HG03103 (cell line): ENCODE data around the gene UNC93A.
"Not testable (repeated sequence)": the region's sequence is repeated elsewhere in the genome, so short reads cannot be mapped to it uniquely, and the experiment has no call there.

Experiments
- ATAC-seq: cut with Tn5 transposase; IDR thresholded peaks from one replicate; pipeline ENCODE4 v1.9.1; 2021; ENCODE audit warnings: low read depth; ENCODE audit not compliant: unreplicated experiment

Gene UNC93A

DNA sequence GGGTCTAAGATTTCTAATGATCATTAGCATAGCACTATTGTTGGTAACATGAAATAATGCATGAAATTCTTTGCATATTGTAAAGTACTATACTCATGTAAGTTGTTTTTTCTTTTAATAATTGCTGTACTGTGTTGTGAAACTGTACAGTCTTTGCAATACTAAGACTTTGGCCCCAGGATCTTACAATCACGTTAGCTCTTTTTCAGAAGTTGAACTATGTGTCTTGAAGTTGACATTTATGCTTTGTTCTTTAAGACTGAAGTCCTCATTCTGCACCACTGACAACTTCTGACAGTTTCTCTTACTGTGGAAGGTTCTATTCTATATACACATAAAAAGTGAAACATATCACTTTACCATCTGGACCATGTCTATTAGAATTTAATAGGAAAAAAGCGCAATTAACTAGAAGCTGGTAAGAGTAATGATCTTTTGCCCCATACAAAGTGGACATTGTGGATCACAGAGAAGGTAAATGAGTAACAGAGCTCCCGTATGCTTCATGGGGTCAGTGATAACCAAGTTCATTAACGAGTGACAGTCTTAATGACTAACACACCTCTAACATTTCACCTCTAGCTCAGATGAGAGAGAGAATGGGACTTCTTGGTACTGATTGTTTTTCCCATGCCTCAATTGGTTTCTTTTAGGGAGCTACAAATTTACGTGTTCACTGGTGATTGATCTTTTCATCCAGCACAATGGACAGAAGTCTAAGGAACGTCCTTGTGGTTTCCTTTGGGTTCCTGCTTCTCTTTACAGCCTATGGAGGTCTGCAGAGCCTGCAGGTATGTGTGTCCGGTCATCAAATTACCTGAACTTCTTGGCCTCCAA is at the start of gene UNC93A:
TSS of gene UNC93A (plus strand) at position 530 of the 837 bp plus-strand sequence. CDS start at position 705, 175 bp downstream.
- ATAC-seq = no peak

DNA sequence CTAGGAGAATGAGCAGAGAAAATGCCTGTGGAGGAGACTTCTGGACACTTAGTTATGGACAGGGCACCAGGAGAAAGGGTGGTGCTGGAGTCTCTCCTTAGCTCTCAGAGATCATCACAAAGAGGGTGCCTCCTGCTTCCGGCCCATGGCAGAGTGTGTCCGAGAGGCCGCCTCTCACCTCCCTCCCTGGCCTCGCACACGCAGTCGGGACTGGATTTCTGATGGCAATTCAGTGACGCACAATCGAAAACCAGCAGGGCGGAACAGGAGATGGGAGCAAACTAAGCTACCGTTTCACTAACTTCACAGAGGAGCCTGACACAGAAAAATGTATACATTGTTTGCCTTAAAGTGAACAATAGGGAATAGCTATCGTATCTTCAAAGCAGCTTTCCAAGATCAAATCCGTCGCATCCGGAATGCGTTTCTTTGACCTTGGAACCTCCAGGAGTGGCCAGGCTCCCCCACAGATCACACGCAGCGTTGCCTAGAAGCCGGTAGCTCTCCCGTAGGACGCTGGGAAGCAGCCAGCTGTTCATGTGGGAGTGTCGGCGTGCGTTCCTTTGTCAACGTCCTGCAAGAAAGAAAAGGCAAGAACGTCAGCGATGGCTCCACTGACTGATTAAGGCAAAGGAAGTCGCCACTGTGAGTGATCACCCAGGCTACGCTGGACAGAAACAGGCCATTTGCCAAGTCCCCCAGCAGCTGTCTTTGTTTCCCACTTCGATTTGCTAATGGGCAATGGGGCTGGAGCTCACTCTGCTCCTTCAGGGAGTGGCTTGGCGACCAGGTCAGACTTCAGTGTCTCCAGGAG is 49.6 kb upstream of the UNC93A start:
- not testable (repeated sequence) for ATAC-seq

DNA sequence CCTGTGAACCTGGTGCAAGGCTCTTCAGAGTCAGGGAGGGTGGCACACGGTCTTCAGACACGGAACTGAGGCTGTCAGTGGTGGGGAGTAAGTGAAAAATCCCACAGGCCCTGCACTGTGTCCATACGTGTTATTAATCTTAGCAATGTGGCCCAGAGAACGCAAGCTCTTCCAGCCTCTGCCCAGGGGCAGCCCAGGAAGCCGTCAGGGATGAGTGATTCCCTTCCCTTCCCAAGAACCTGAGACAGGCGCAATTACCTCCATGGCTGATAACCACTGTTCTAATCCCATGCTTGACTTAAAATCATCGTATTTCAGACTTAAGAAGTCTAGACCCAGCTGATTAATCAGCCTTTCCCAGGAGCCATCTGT is 49.0 kb upstream of the UNC93A start:
- ATAC-seq = not testable (repeated sequence)

DNA sequence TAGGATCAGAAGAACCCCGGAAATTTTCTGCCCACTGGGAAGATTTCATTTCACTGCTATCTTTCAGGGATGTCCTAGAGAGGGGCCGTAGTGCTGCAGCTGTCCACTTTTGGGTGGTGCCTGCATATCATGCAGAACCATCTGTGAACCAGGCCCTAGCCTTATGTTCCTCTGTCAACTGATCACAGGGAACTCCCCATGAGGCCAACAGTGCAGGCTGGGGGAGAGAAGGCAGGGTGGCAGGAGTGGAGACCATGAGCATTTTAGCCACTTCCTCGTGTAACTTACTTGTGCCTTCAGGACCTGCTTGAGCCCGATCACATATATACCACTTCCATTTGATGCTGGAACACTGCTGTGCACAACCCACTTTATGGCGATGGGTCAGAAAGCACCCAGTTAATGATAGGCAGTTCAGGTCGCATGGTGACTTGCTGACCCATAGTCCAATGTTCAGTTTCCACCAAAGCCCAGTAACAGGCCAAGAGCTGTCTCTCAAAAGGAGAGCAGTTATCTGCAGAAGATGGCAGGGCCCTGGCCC is 48.5 kb upstream of the UNC93A start:
- not testable (repeated sequence) for ATAC-seq

DNA sequence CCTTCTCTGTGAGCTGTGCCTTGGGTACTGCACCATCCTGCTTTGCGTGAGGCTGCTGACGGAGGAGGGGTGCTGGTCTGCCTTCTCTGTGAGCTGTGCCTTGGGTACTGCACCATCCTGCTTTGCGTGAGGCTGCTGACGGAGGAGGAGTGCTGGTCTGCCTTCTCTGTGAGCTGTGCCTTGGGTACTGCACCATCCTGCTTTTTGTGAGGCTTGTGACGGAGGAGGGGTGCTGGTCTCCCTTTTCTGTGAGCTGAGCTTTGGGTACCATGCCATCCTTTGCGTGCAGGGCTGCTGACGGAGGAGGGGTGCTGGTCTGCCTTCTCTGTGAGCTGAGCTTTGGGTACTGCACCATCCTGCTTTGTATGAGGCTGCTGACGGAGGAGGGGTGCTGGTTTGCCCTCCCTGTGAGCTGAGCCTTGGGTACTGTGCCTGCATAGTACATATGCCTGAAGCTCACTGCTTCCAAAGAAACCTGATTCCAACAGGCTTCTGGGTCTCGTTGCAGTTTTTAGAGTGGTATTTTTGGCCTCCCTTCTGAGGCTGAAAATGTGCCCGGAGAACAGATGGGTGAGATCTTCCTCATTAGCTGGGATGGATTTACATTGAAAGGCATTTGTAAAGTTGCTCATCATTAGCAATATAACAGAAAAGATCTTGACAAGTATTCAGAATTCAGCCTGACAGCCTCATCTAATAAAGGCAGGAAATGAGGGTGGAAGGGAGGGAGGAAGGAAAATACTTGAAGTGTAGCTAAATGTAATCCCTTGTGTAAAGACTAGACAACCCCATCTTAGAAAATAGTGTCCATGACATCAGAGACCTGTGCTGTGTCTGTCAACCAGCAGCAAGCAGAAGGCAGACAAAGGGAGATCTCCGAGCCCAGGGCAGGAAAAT is 46.8 kb upstream of the UNC93A start:
- ATAC-seq = no peak

DNA sequence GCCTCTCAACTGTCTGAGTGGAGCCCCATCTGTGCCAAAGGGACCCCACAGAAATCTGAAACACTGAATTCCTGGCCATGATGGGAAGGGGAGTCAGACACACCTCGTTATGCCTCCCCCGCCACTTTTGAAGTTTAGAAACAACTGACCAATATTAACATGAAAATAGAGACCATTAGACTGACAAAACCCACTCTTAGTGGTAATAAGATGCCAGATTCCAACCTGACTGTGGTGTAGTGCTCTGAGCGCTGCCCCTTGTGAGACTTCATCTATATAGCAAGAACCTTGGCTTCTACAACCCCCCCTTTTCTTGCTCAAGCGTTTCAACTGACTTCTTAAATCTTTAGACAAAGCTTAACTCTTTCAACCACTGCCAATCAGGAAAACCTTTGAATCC is 46.1 kb upstream of the UNC93A start:
- no peak for ATAC-seq

DNA sequence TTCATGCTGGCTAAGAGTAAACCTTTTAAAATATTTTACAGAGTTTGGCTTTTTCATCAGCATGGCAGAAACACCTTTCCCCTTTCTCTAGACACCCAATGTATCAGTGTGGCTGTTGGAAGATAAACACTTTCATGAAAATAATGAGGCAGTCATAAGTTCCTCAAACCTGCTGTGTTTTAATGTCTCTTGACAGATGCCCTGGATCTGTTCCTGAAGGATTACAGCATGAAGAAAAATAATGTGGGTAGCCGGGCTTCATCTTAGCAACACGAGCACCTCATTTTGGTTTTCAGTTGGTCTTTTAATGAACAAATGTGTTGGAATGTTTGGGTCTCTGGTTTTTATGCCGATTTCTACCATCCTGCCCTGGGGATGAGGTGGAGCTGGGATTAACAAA is 45.5 kb upstream of the UNC93A start:
- no peak for ATAC-seq

DNA sequence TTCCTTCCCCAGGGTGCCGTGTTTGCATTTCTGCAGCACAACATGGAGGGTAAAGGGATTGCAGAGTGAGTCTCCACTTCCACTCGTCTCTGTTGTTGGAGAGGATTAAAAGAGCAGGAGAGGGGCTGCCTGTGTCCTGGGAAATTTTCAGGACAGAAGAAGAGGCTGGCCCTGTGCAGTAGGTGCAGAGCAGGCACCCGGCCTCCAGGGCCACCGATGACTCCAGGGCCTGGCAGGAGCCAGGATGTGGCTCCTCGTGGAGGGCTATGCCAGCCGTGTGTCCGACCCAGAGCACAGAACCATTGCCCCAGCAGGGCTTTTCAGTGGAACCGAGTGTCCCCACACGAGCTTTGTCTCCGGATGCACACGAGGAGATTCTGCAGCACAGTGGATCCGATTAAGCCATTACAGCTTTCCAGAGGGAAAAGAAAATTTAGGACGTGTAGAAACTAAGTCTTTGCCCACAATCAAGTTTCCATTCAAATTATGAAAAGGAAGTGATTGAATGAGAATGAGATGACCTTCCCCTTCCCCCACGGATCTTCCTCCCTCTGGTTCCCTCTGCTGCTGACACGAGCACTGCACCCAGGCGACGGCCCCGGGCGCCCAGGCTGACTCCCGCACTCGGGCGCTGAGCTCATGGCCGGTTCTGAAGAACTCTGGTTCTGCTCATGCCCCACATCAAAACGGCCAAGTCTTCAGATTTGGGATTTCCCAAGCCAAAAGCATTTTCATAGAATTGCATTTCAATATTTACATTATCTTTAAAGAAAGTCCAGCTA is 43.1 kb upstream of the UNC93A start:
- ATAC-seq = no peak

DNA sequence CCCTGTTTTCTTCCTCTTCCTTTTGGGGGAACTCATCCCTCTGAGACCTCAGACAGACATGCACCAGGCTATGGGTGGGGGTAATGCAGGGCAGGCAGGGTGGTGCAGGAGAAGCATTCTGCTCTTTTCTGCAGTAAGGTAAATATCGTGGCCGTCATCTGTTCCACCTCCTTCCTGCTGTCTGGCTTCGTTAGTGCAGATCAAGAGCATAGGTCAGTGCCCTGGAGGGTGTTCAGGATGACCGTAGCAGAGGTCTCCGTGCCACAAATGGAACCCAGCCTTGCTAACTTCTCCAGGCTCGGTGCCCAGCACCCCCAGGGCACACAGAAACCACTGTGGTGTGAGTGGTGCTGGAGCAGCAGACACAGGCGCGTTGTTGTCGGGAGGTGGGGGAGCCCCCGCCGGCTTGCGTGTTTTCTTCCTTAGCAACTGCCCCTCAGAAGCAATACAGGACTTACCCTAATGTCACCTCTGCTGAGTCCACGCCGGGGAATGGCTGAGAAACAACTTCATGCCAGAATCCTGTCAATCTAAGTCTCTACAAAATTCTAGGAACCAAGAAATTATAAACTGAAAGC is 42.1 kb upstream of the UNC93A start:
- ATAC-seq = not testable (repeated sequence)

DNA sequence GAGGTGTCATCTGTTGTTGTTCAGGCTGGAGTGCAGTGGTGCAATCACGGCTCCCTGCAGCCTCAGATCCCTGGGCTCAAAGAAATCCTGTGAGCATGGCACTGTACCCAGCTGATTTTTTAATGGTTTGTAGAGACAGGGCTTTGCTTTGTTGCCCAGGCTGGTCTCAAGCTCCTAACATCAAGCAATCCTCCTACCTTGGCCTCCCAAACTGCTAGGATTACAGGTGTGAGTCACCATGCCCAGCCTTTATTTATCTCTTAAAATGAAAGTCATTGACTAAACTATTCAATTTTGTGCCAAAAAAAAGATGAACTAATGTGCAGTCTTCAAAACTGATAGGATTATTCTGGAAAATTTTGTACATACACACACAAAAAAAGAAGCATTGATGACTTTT is 38.8 kb upstream of the UNC93A start:
- ATAC-seq = no peak

- ATAC-seq = no peak
Observed at GRCh38 chr6:167255918-167256553, 35.1 kb upstream of the UNC93A start.

DNA sequence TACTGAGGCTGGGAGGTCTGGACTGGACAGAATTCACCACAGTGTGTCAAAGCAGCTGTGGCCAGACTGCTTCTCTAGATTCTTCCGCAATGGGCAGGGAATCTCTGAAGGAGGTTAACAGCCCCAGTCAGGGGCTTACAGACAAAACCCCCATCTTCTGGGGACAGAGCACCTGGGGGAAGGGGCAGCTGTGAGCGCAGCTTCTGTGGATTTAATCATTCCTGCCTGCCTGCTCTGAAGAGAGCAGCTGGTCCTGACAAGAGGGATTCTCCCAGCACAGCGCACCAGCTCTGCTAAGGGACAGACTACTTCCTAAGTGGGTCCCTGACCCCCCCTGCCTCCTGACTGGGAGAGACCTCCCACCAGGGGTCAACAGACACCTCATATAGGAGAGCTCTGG is 32.5 kb upstream of the UNC93A start:
- no peak for ATAC-seq

GRCh38 chr6:167266057-167266829 is 24.9 kb upstream of the UNC93A start:
- ATAC-seq = not testable (repeated sequence)

DNA sequence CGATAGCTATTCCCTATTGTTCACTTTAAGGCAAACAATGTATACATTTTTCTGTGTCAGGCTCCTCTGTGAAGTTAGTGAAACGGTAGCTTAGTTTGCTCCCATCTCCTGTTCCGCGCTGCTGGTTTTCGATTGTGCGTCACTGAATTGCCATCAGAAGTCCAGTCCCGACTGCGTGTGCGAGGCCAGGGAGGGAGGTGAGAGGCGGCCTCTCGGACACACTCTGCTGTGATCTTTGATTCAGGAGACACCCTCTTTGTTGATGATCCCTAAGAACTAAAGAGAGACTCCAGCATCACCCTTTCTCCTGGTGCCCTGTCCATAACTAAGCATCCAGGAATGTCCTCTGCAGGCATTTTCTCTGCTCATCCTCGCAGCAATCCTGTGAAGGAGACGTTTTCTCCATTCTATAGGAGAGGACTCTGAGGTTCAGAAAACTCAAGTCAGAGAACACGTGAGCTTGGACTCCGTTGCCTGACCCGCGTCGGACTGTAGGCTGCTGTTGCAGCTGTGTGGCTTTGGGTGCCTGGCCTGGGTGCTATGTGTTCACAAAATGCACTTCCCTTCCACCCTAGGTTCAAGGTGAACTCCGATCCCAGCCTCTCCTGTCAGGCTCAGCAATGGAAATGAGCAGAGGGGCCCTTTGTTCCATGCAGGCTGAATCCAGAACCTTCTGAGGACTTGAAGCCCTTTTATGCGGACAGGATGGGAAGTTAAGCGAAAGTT is 24.1 kb upstream of the UNC93A start:
- no peak for ATAC-seq

- not testable (repeated sequence) for ATAC-seq
Observed at GRCh38 chr6:167267556-167267898, 23.6 kb upstream of the UNC93A start.

- ATAC-seq = no peak
Observed at GRCh38 chr6:167267921-167268401, 23.2 kb upstream of the UNC93A start.

GRCh38 chr6:167268683-167269280 is 22.3 kb upstream of the UNC93A start:
- ATAC-seq = no peak
